ENCODE data around the gene UFSP1. TPM values are rescaled to one million over a fixed set of nuclear protein-coding genes. Genes with fewer than 3 reads are reported as not detected.

Gene UFSP1
- total RNA-seq, 1 donor from 2014 or later, result 3.5 TPM

DNA sequence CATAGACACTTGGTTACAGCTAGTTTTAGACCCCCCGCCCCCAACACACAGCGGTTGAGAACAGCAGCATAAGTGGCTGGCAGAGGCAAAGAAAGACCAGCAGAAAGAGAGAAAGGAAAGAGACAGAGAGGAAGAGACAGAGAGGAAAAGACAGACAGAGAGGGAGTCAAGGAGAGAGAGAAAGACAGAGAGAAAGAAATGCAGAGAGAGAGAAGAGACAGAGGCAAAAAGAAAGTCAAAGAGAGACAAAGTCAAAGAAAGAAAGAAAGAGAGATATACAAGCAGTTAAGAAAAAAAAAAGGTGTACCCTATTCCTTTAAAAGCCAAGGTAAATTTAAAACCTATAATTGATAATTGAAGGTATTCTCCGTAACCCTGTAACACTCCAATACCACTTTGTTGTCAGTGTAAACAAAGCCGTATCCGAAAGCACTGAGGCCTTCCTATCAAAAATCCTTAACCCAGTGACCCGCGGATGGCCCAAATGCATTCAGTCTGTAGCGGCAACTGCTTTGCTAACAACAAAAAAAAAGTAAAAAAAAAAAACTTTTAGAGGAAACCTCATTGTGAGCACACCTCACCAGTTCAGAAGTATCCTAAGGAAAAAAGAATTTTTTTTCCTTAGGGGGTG lies 48.9 kb downstream of the UFSP1 start:
- H3K27ac Mint-ChIP-seq, result peak overlapping the region; percentile 73

DNA sequence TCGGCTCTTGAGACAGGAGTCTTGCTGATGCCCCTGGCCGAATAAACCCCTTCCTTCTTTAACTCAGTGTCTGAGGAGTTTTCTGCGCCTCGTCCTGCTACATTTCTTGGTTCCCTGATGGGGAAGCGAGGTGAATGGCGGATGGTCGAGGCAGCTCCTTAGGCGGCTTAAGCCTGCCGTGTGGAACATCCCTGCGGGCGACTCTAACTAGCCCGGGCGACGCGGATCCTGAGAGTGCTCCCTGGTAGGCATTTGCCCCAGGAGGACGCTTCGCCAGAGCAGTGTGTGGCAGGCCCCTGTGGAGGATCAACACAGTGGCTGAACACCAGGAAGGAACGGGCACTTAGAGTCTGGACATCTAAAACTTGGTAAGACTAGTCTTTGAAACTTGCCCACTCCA lies 50.2 kb downstream of the UFSP1 start:
- H3K4me1 Mint-ChIP-seq (ENCODE audit: low read depth), result peaks cover 31% of the 10 kb centered on the region
- no peaks in the 10 kb centered on the region for H3K27me3 Mint-ChIP-seq
- no peak overlapping the region for H3K4me3 Mint-ChIP-seq (ENCODE audit: low read depth)
- no peaks in the 10 kb centered on the region for H3K9me3 Mint-ChIP-seq (ENCODE audit: low read depth)
- TF ChIP-seq, protein P1, sequence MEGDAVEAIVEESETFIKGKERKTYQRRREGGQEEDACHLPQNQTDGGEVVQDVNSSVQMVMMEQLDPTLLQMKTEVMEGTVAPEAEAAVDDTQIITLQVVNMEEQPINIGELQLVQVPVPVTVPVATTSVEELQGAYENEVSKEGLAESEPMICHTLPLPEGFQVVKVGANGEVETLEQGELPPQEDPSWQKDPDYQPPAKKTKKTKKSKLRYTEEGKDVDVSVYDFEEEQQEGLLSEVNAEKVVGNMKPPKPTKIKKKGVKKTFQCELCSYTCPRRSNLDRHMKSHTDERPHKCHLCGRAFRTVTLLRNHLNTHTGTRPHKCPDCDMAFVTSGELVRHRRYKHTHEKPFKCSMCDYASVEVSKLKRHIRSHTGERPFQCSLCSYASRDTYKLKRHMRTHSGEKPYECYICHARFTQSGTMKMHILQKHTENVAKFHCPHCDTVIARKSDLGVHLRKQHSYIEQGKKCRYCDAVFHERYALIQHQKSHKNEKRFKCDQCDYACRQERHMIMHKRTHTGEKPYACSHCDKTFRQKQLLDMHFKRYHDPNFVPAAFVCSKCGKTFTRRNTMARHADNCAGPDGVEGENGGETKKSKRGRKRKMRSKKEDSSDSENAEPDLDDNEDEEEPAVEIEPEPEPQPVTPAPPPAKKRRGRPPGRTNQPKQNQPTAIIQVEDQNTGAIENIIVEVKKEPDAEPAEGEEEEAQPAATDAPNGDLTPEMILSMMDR (IDR thresholded peaks at IDR 0.05; ENCODE audit: unreplicated experiment), result no peak
- DNase-seq (ENCODE audit: low spot score, unreplicated experiment), result no peak
- no peaks in the 10 kb centered on the region for H3K36me3 Mint-ChIP-seq (ENCODE audit: insufficient read depth)
- H3K27ac Mint-ChIP-seq, result no peak overlapping the region

More for the DNA sequence above, 48.9 kb downstream of the UFSP1 start:
- Mint-ChIP-seq H3K27me3 (no peaks in the 10 kb centered on the region), H3K9me3 (ENCODE audit: low read depth) (no peaks in the 10 kb centered on the region), H3K4me1 (ENCODE audit: low read depth) (peaks cover 30% of the 10 kb centered on the region), H3K36me3 (ENCODE audit: insufficient read depth) (no peaks in the 10 kb centered on the region), H3K4me3 (ENCODE audit: low read depth) (peak overlapping the region; percentile 14)
- DNase-seq (ENCODE audit: low spot score, unreplicated experiment), result no peak
- TF ChIP-seq, protein P1 (IDR thresholded peaks at IDR 0.05; ENCODE audit: unreplicated experiment), result no peak

Small RNA genes lying within 50 kb of the gene (microRNA-seq; reads per million reads assigned to microRNA genes)
- gene MIR6875 (ENCODE audit: borderline number of aligned reads, unreplicated experiment), result not detected

Other genes with a start within 250 kb of the UFSP1 start
- gene TFR2, start 248.2 kb downstream of the UFSP1 start, total RNA-seq, result 0.62 and 0.93 TPM in 2 replicates
- gene ACTL6B, start 233.3 kb downstream of the UFSP1 start, total RNA-seq, result 4.1 and 4.2 TPM in 2 replicates
- gene GNB2, start 216.0 kb downstream of the UFSP1 start, total RNA-seq, result 160 and 167 TPM in 2 replicates
- gene GIGYF1, start 195.5 kb downstream of the UFSP1 start, total RNA-seq, result 89.3 and 95.1 TPM in 2 replicates
- gene POP7, start 183.6 kb downstream of the UFSP1 start, total RNA-seq, result 30.2 and 33.7 TPM in 2 replicates
- 0.22 and 0.29 TPM in 2 replicates for gene EPO, start 169.2 kb downstream of the UFSP1 start, total RNA-seq
- gene ZAN, start 156.1 kb downstream of the UFSP1 start, total RNA-seq, result not detected in 2 replicates
- 164 TPM in 2 replicates for gene EPHB4, start 62.2 kb downstream of the UFSP1 start, total RNA-seq
- 57.9 and 62.6 TPM in 2 replicates for gene SLC12A9, start 37.0 kb downstream of the UFSP1 start, total RNA-seq
- gene TRIP6, start 22.3 kb downstream of the UFSP1 start, total RNA-seq, result 76.9 and 87.0 TPM in 2 replicates
- 293 and 302 TPM in 2 replicates for gene SRRT, start 14.6 kb downstream of the UFSP1 start, total RNA-seq
- 4.0 and 5.1 TPM in 2 replicates for gene ACHE, start 6.2 kb upstream of the UFSP1 start, total RNA-seq
- gene MUC3A, start 59.8 kb upstream of the UFSP1 start, total RNA-seq, result 2.0 and 2.1 TPM in 2 replicates
- gene MUC12, start 79.8 kb upstream of the UFSP1 start, total RNA-seq, result 0.31 and 0.33 TPM in 2 replicates
- gene MUC17, start 130.4 kb upstream of the UFSP1 start, total RNA-seq, result not detected in 2 replicates
- gene TRIM56, start 195.8 kb upstream of the UFSP1 start, total RNA-seq, result 19.3 and 22.0 TPM in 2 replicates
- gene SERPINE1, start 237.4 kb upstream of the UFSP1 start, total RNA-seq, result 0.11 and 0.14 TPM in 2 replicates

Measured in progenitor cell of endocrine pancreas (in vitro differentiated cells).